SK-N-SH (cell line): ENCODE measurements around the gene NOXA1. TPM values are rescaled to one million over a fixed set of nuclear protein-coding genes. Genes with fewer than 3 reads are reported as not detected.

Experiments
- CTCF ChIA-PET: fragments of 300-600, 350-600 bp; formaldehyde crosslinking; extraction: SDS; loops from one replicate; lab custom pipeline; 2021; lab: Yijun Ruan, JAX
- POLR2A ChIA-PET: fragments of 350-600 bp; sonication (Branson Sonifier 250); formaldehyde crosslinking; extraction: SDS; loops from one replicate; lab custom pipeline; 2020; ENCODE audit warnings: antibody characterized with exemption, inconsistent platforms; lab: Yijun Ruan, JAX
- DNase-seq: peaks from one replicate; pipeline ENCODE4 v3.0.0; 2012
- H2AFZ ChIP-seq: fragments of 200-600 bp; sonication (generic); 2 replicates; pipeline ENCODE4 v1.8.1; 2016; ENCODE audit warnings: antibody characterized with exemption, mild to moderate bottlenecking, low read depth
- H3F3A ChIP-seq: fragments of 200-600 bp; sonication (generic); replicated peaks from 2 replicates; pipeline ENCODE3; 2016; ENCODE audit warnings: antibody characterized with exemption, mild to moderate bottlenecking; ENCODE audit not compliant: insufficient read depth
- H3K27ac ChIP-seq, 2 experiments: fragments of 200-500 bp in 1 of 2; fragments of 200-600 bp in 1 of 2; sonication (Bioruptor generic) in 1 of 2; sonication (generic), shearing (Covaris generic) in 1 of 2; 2 replicates each; pipeline versions ENCODE4 v1.5.1 to v1.6.1; 2014 to 2016; ENCODE audit warnings: low read depth in 2 of 2, inconsistent platforms in 1 of 2, low read length in 1 of 2, mild to moderate bottlenecking in 1 of 2, mixed read lengths in 1 of 2
- H3K27me3 ChIP-seq: fragments of 200-600 bp; sonication (generic), shearing (Covaris generic); 2 replicates; pipeline ENCODE4 v1.6.1; 2016; ENCODE audit warnings: mixed run types; ENCODE audit not compliant: insufficient read depth
- H3K36me3 ChIP-seq, 2 experiments: fragments of 200-500 bp in 1 of 2; fragments of 200-600 bp in 1 of 2; sonication (Bioruptor generic) in 1 of 2; sonication (generic) in 1 of 2; replicated peaks in 1 of 2; 2 replicates each; pipeline versions ENCODE3 to v1.5.1; 2014 to 2016; ENCODE audit warnings: low read length in 1 of 2, mild to moderate bottlenecking in 1 of 2; ENCODE audit not compliant: insufficient read depth in 2 of 2, control insufficient read depth in 1 of 2
- H3K4me1 ChIP-seq, 2 experiments: fragments of 200-500 bp in 1 of 2; fragments of 200-600 bp in 1 of 2; sonication (Bioruptor generic) in 1 of 2; sonication (generic), shearing (Covaris generic) in 1 of 2; 2 replicates each; pipeline versions ENCODE4 v1.5.1 to v1.6.1; 2014 to 2016; ENCODE audit warnings: low read depth in 1 of 2, low read length in 1 of 2, mixed run types in 1 of 2; ENCODE audit not compliant: insufficient read depth in 2 of 2, control insufficient read depth in 1 of 2
- H3K4me2 ChIP-seq: fragments of 200-600 bp; sonication (generic), shearing (Covaris generic); 2 replicates; pipeline ENCODE4 v1.6.1; 2017; ENCODE audit warnings: mixed run types
- H3K4me3 ChIP-seq, 2 experiments: fragments of 200-500 bp in 1 of 2; fragments of 200-600 bp in 1 of 2; sonication (Bioruptor generic) in 1 of 2; sonication (generic), shearing (Covaris generic) in 1 of 2; 2 replicates each; pipeline versions ENCODE4 v1.5.1 to v1.8.1; 2014 to 2016; ENCODE audit warnings: low read depth in 2 of 2, inconsistent platforms in 1 of 2, low read length in 1 of 2, mild to moderate bottlenecking in 1 of 2, mixed read lengths in 1 of 2, moderate library complexity in 1 of 2
- H3K79me2 ChIP-seq: fragments of 200-600 bp; sonication (generic); 2 replicates; pipeline ENCODE4 v1.8.1; 2017; ENCODE audit warnings: mild to moderate bottlenecking; ENCODE audit not compliant: insufficient read depth
- H3K9ac ChIP-seq: fragments of 200-600 bp; sonication (generic); 2 replicates; pipeline ENCODE4 v1.6.1; 2017; ENCODE audit warnings: mixed run types
- H3K9me2 ChIP-seq: fragments of 200-600 bp; sonication (generic); 2 replicates; pipeline ENCODE4 v1.6.1; 2017; ENCODE audit warnings: mixed run types
- H3K9me3 ChIP-seq: fragments of 200-600 bp; sonication (generic); 2 replicates; pipeline ENCODE4 v1.6.1; 2017; ENCODE audit warnings: mixed run types, mild to moderate bottlenecking, moderate library complexity
- H4K20me1 ChIP-seq: fragments of 200-600 bp; sonication (generic); 2 replicates; pipeline ENCODE4 v1.6.1; 2017; ENCODE audit warnings: mild to moderate bottlenecking, mixed run types; ENCODE audit not compliant: insufficient read depth
- CHD2 ChIP-seq: fragments of 150-350 bp; IDR thresholded peaks from 2 replicates; pipeline ENCODE4 v1.6.1; 2018; ENCODE audit warnings: low read length; ENCODE audit not compliant: partially characterized antibody
- CTCF ChIP-seq: fragments of 200-600 bp; sonication (generic); IDR thresholded peaks from 2 replicates; pipeline ENCODE4 v1.6.1; 2017; ENCODE audit warnings: antibody characterized with exemption, mild to moderate bottlenecking, moderate library complexity
- ELF1 ChIP-seq: IDR thresholded peaks from 2 replicates; pipeline ENCODE4 v1.4.0; 2012
- FOSL2 ChIP-seq: IDR thresholded peaks from 2 replicates; pipeline ENCODE4 v1.4.0; 2012; ENCODE audit warnings: low read depth, mild to moderate bottlenecking, moderate library complexity, borderline replicate concordance
- FOXJ3 ChIP-seq: sonication (generic); formaldehyde crosslinking; IDR thresholded peaks from 2 replicates; pipeline ENCODE4 v1.5.1; 2020; ENCODE audit warnings: mild to moderate bottlenecking, missing genetic modification reagents
- GABPA ChIP-seq: IDR thresholded peaks from 2 replicates; pipeline ENCODE4 v1.4.0; 2012; ENCODE audit warnings: low read depth, mild to moderate bottlenecking
- JUND ChIP-seq: IDR thresholded peaks from 2 replicates; pipeline ENCODE4 v1.4.0; 2012
- MXI1 ChIP-seq: IDR thresholded peaks from 2 replicates; pipeline ENCODE4 v1.6.1; 2012; ENCODE audit warnings: mild to moderate bottlenecking, low read depth, low read length, improper control_type of control experiment
- NFIC ChIP-seq: IDR thresholded peaks from 2 replicates; pipeline ENCODE4 v1.4.0; 2012; ENCODE audit warnings: borderline replicate concordance
- NRF1 ChIP-seq: IDR thresholded peaks from 2 replicates; pipeline ENCODE4 v1.6.1; 2012; ENCODE audit warnings: low read depth, mild to moderate bottlenecking, low read length
- PBX3 ChIP-seq: IDR thresholded peaks from 2 replicates; pipeline ENCODE4; 2012
- POLR2AphosphoS5 ChIP-seq: IDR thresholded peaks from 2 replicates; pipeline ENCODE4 v1.6.1; 2012; ENCODE audit warnings: low read depth, low read length
- RAD21 ChIP-seq: IDR thresholded peaks from 2 replicates; pipeline ENCODE4 v1.6.1; 2012; ENCODE audit warnings: mild to moderate bottlenecking, low read length
- SIN3A ChIP-seq: IDR thresholded peaks from 2 replicates; pipeline ENCODE4 v1.6.1; 2012; ENCODE audit warnings: low read depth, mild to moderate bottlenecking, low read length, moderate library complexity, borderline replicate concordance
- SMC3 ChIP-seq: IDR thresholded peaks from 2 replicates; pipeline ENCODE4 v1.6.1; 2012; ENCODE audit warnings: low read depth, low read length, improper control_type of control experiment
- TAF1 ChIP-seq: IDR thresholded peaks from 2 replicates; pipeline ENCODE4 v1.6.1; 2012; ENCODE audit warnings: low read depth, mild to moderate bottlenecking, low read length, moderate library complexity, borderline replicate concordance
- TCF12 ChIP-seq: IDR thresholded peaks from 2 replicates; pipeline ENCODE4 v1.4.0; 2012
- USF1 ChIP-seq: IDR thresholded peaks from 2 replicates; pipeline ENCODE4 v1.4.0; 2012; ENCODE audit warnings: low read depth, borderline replicate concordance
- ZBTB33 ChIP-seq: IDR thresholded peaks from 2 replicates; pipeline ENCODE4 v1.4.0; 2012; ENCODE audit warnings: low read depth, borderline replicate concordance
- WGBS: methylation state at CpG from one replicate; pipeline ENCODE4 v1.1.6; 2017; ENCODE audit warnings: low lambda C conversion rate; 5-methylcytosine and 5-hydroxymethylcytosine counted together
- polyA plus RNA-seq, 3 experiments: library from polyadenylated mRNA; depleted of rRNA; stranded (reverse); fragments of >200 nt; gene quantifications; 2 replicates each; pipeline ENCODE4 v1.2.3, GENCODE V29; 2012

The NOXA1 gene
- polyA plus RNA-seq, 1 of the 3 experiments (the other 2 are of a cell fraction) = 0.39 TPM

- Histone ChIP-seq H3F3A (peaks cover 6% of the 10 kb centered on the region), H3K9me3 (no peaks in the 10 kb centered on the region), H3K36me3 (no peaks in the 10 kb centered on the region), H2AFZ (no peak overlapping the region), H3K4me3 (no peak overlapping the region), H3K4me2 (no peak overlapping the region), H3K4me1 (peaks cover 0 to 19% of the 10 kb centered on the region in 2 experiments; a peak in 1 of 4 replicates), H4K20me1 (no peaks in the 10 kb centered on the region), H3K9ac (no peak overlapping the region), H3K27ac (no peak overlapping the region), H3K79me2 (no peaks in the 10 kb centered on the region), H3K9me2 (no peaks in the 10 kb centered on the region), H3K27me3 (no peaks in the 10 kb centered on the region)
- POLR2A ChIA-PET = interaction anchor here (0.6 kb wide), 1 partner anchor 17 kb away, joined by 3 read pairs; no protein-coding TSS in a partner anchor
- CTCF ChIA-PET = interaction anchor here (1.0 to 7.0 kb wide), 2 partner anchors 17 to 127 kb away, joined by 3 to 25 read pairs; partner anchors contain the start of gene NRARP
- TF ChIP-seq FOSL2 = no peak
- no peak for TF ChIP-seq TCF12
- TF ChIP-seq CTCF = no peak
- TF ChIP-seq SMC3 = no peak
- no peak for TF ChIP-seq USF1
- TF ChIP-seq NRF1 = no peak
- no peak for TF ChIP-seq FOXJ3 (CRISPR knock-in tag)
- no peak for TF ChIP-seq PBX3
- no peak for DNase-seq
- 96% methylated on average over 9 of the region's 27 CpGs for WGBS
Measured at GRCh38 chr9:137428841-137429545, 5.8 kb downstream of the NOXA1 start.

- H2AFZ ChIP-seq = no peak overlapping the region
- 80% methylated on average over 1 of the region's 14 CpGs for WGBS
- no peak for TF ChIP-seq JUND
- TF ChIP-seq SIN3A = no peak
- no peak for TF ChIP-seq GABPA
- TF ChIP-seq TAF1 = no peak
- TF ChIP-seq CTCF = no peak
- TF ChIP-seq SMC3 = no peak
- TF ChIP-seq ZBTB33 = no peak
- TF ChIP-seq NFIC = no peak
- no peak for TF ChIP-seq POLR2AphosphoS5
- no peak for TF ChIP-seq ELF1
- no peak for TF ChIP-seq TCF12
- TF ChIP-seq RAD21 = no peak
- no peak for TF ChIP-seq MXI1
- TF ChIP-seq CHD2 = no peak
Measured at GRCh38 chr9:137429546-137429890, 6.3 kb downstream of the NOXA1 start.

More at GRCh38 chr9:137429546-137429890, 6.3 kb downstream of the NOXA1 start:
- Histone ChIP-seq H3K4me2 (no peak overlapping the region), H3K4me1 (peaks cover 0 to 18% of the 10 kb centered on the region in 2 experiments; a peak in 1 of 4 replicates), H3F3A (peaks cover 3% of the 10 kb centered on the region), H3K27me3 (no peaks in the 10 kb centered on the region), H3K79me2 (no peaks in the 10 kb centered on the region), H3K9ac (no peak overlapping the region), H3K9me3 (no peaks in the 10 kb centered on the region), H3K4me3 (no peak overlapping the region), H3K9me2 (no peaks in the 10 kb centered on the region), H3K36me3 (no peaks in the 10 kb centered on the region), H4K20me1 (no peaks in the 10 kb centered on the region), H3K27ac (no peak overlapping the region)
- ChIA-PET POLR2A (interaction anchor here (0.6 kb wide), 1 partner anchor 16 kb away, joined by 3 read pairs; no protein-coding TSS in a partner anchor), CTCF (interaction anchor here (1.0 to 7.0 kb wide), 3 partner anchors 15 to 127 kb away, joined by 3 to 25 read pairs (median 3); partner anchors contain the start of gene NRARP)
- no peak for DNase-seq
